Neural cell (in vitro differentiated cells): ENCODE measurements around the gene PGAP2. TPM values are rescaled to one million over a fixed set of nuclear protein-coding genes. Genes with fewer than 3 reads are reported as not detected.

Experiments
- H2AFZ ChIP-seq: fragments of 200-600, 300-800 bp; sonication (generic), shearing (Covaris generic); 2 replicates; pipeline ENCODE4 v1.6.0; 2014; ENCODE audit warnings: low read depth, mild to moderate bottlenecking, antibody characterized with exemption, low read length, moderate library complexity
- H3F3A ChIP-seq: fragments of 200-600 bp; shearing (Covaris generic); 2 replicates; pipeline ENCODE4 v1.6.1; 2016; ENCODE audit warnings: mild to moderate bottlenecking, moderate library complexity, mixed read lengths, antibody characterized with exemption, low read length; ENCODE audit not compliant: insufficient read depth, poor library complexity, severe bottlenecking
- H3K27ac ChIP-seq: fragments of 200-600, 300-800 bp; sonication (generic), shearing (Covaris generic); 2 replicates; pipeline ENCODE4 v1.5.1; 2014; ENCODE audit warnings: mild to moderate bottlenecking, low read length, moderate library complexity
- H3K27me3 ChIP-seq: fragments of 300-800, 200-600 bp; sonication (generic), shearing (Covaris generic); 2 replicates; pipeline ENCODE4 v1.6.0; 2014; ENCODE audit warnings: mild to moderate bottlenecking, low read depth, low read length, moderate library complexity; ENCODE audit not compliant: insufficient read depth
- H3K36me3 ChIP-seq: fragments of 300-800, 200-600 bp; sonication (generic), shearing (Covaris generic); 2 replicates; pipeline ENCODE4 v1.5.1; 2014; ENCODE audit warnings: mild to moderate bottlenecking, antibody characterized with exemption, low read length, moderate library complexity; ENCODE audit not compliant: insufficient read depth
- H3K4me2 ChIP-seq: fragments of 300-800, 200-600 bp; sonication (generic), shearing (Covaris generic); 2 replicates; pipeline ENCODE4 v1.6.0; 2014; ENCODE audit warnings: mild to moderate bottlenecking, low read length
- H3K4me3 ChIP-seq: fragments of 300-800, 200-600 bp; sonication (generic), shearing (Covaris generic); 2 replicates; pipeline ENCODE4 v1.5.1; 2014; ENCODE audit warnings: mild to moderate bottlenecking, low read length, moderate library complexity
- H3K79me2 ChIP-seq: fragments of 200-600 bp; shearing (Covaris generic); replicated peaks from 2 replicates; pipeline ENCODE4 v1.6.0; 2014; ENCODE audit warnings: mild to moderate bottlenecking, low read length, moderate library complexity; ENCODE audit not compliant: insufficient read depth
- H3K9ac ChIP-seq: fragments of 300-800, 200-600 bp; sonication (generic), shearing (Covaris generic); 2 replicates; pipeline ENCODE4 v1.6.1; 2016; ENCODE audit warnings: mild to moderate bottlenecking, low read length, mixed read lengths
- H3K9me2 ChIP-seq: fragments of 200-600 bp; shearing (Covaris generic); 2 replicates; pipeline ENCODE4 v1.6.1; 2016; ENCODE audit warnings: mild to moderate bottlenecking, low read length, mixed read lengths; ENCODE audit not compliant: insufficient read depth
- H3K9me3 ChIP-seq: fragments of 200-600, 300-800 bp; sonication (generic), shearing (Covaris generic); 2 replicates; pipeline ENCODE4 v1.6.1; 2016; ENCODE audit warnings: mild to moderate bottlenecking, mixed run types, low read length, moderate library complexity, mixed read lengths
- H4K20me1 ChIP-seq: fragments of 200-600 bp; shearing (Covaris generic); 2 replicates; pipeline ENCODE4 v1.6.1; 2016; ENCODE audit warnings: mild to moderate bottlenecking, mixed run types; ENCODE audit not compliant: insufficient read depth
- CTCF ChIP-seq: fragments of 450-650 bp; IDR thresholded peaks from 2 replicates; pipeline ENCODE4 v1.5.1; 2014; ENCODE audit warnings: antibody characterized with exemption, mild to moderate bottlenecking, moderate library complexity; ENCODE audit not compliant: poor library complexity, severe bottlenecking
- EP300 ChIP-seq: fragments of 450-650 bp; conservative IDR thresholded peaks from 2 replicates; pipeline ENCODE4 v1.6.1; 2014; ENCODE audit warnings: antibody characterized with exemption, mild to moderate bottlenecking, moderate library complexity; ENCODE audit not compliant: poor library complexity, severe bottlenecking
- EZH2 ChIP-seq: fragments of 200-600, 300-800 bp; shearing (Covaris generic), sonication (generic); IDR thresholded peaks from 2 replicates; pipeline ENCODE4 v1.6.1; 2014; ENCODE audit warnings: antibody characterized with exemption, low read length, borderline replicate concordance, mild to moderate bottlenecking; ENCODE audit not compliant: insufficient read depth, poor library complexity, severe bottlenecking
- MXI1 ChIP-seq: fragments of 450-650 bp; conservative IDR thresholded peaks from 2 replicates; pipeline ENCODE4 v1.6.1; 2014; ENCODE audit warnings: antibody characterized with exemption, mild to moderate bottlenecking; ENCODE audit not compliant: poor library complexity, severe bottlenecking
- POLR2AphosphoS5 ChIP-seq: IDR thresholded peaks from 2 replicates; pipeline ENCODE4 v1.6.1; 2012
- RAD21 ChIP-seq: fragments of 450-650 bp; conservative IDR thresholded peaks from 2 replicates; pipeline ENCODE4 v1.6.1; 2014; ENCODE audit warnings: antibody characterized with exemption, mild to moderate bottlenecking, moderate library complexity
- REST ChIP-seq: IDR thresholded peaks from 2 replicates; pipeline ENCODE4 v1.6.1; 2012; ENCODE audit warnings: borderline replicate concordance
- SMC3 ChIP-seq: fragments of 450-650 bp; conservative IDR thresholded peaks from 2 replicates; pipeline ENCODE4 v1.6.1; 2014; ENCODE audit warnings: antibody characterized with exemption, mild to moderate bottlenecking, moderate library complexity; ENCODE audit not compliant: poor library complexity
- TAF1 ChIP-seq: IDR thresholded peaks from 2 replicates; pipeline ENCODE4 v1.6.1; 2012; ENCODE audit warnings: low read depth
- polyA plus RNA-seq: library from polyadenylated mRNA; depleted of rRNA; stranded (reverse); fragments of >200 nt; gene quantifications from 2 replicates; pipeline ENCODE4 v1.2.3, GENCODE V29; 2014

The PGAP2 gene
- polyA plus RNA-seq, 1 donor from 2014 or later: 30.1 TPM

- Histone ChIP-seq H3K4me2 (no peak overlapping the region), H3K36me3 (no peaks in the 10 kb centered on the region), H3K27me3 (no peaks in the 10 kb centered on the region), H3K9ac (no peak overlapping the region), H3K79me2 (no peaks in the 10 kb centered on the region), H3K27ac (no peak overlapping the region), H3K9me2 (no peaks in the 10 kb centered on the region), H2AFZ (no peak overlapping the region), H3K4me3 (no peak overlapping the region), H3K9me3 (no peaks in the 10 kb centered on the region), H4K20me1 (no peaks in the 10 kb centered on the region), H3F3A (no peaks in the 10 kb centered on the region)
- TF ChIP-seq POLR2AphosphoS5 (no peak), TAF1 (no peak), EP300 (no peak), REST (no peak), SMC3 (no peak), CTCF (no peak), RAD21 (no peak), MXI1 (no peak), EZH2 (no peak)
Measured at GRCh38 chr11:3827434-3828186, 19.2 kb downstream of the PGAP2 start.

- no peaks in the 10 kb centered on the region for H3K27me3 ChIP-seq
- no peaks in the 10 kb centered on the region for H3K9me3 ChIP-seq
- H3K4me2 ChIP-seq: no peak overlapping the region
- H3K79me2 ChIP-seq: no peaks in the 10 kb centered on the region
- H4K20me1 ChIP-seq: no peaks in the 10 kb centered on the region
- TF ChIP-seq SMC3: no peak
- H3K27ac ChIP-seq: no peak overlapping the region
- H3K9me2 ChIP-seq: no peaks in the 10 kb centered on the region
- no peak overlapping the region for H3K4me3 ChIP-seq
- H3F3A ChIP-seq: no peaks in the 10 kb centered on the region
- H3K9ac ChIP-seq: no peak overlapping the region
- H2AFZ ChIP-seq: no peak overlapping the region
- H3K36me3 ChIP-seq: no peaks in the 10 kb centered on the region
Measured at GRCh38 chr11:3830088-3830487, 21.7 kb downstream of the PGAP2 start.
